ENCODE results near the gene ARHGAP9.
"Not testable (repeated sequence)": the region's sequence is repeated elsewhere in the genome, so short reads cannot be mapped to it uniquely, and the experiment has no call there.

ARHGAP9 gene

GRCh38 chr12:57456145-57456700 lies 23.4 kb downstream of the ARHGAP9 start:
- no peak for DNase-seq

- no peak for DNase-seq
These were observed 24.1 kb downstream of the ARHGAP9 start for GRCh38 chr12:57455374-57456144.

DNA sequence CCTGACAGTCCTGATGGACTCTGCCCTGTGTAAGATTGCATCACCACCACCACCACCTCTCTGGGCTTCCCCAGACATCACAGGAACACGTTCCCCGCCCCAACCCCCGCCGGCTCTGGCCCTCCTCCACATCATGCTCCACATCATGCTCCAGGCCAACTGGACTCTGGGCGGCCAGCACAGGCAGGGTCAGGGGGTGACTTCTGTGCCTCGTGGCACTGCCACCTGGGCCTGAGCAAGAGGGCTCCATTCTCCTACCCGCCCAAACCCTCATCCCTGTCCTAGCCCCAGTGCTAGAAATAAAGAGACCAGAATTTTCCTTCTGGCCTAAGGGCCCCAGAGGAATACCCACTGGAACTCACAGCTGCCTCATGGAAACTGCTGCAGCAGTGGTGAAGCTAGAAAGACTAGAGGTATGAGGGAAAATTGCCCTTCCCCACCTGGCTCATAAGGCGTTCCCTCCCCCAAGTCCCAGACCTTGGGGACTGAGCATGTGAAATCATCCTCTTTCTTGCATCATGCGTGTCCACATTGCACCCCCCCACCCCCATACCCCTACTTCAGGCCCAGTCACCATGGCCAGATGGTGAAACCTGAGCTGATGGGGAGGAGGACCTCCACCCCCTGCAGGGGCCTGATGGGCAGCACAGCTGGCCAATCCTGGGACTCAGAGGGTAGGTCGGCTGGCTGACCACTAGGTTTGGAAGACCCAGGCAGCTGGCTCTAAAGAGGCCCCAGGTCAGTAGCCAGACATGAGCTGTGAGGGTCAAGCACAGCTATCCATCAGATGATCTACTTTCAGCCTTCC lies 24.9 kb downstream of the ARHGAP9 start, which contains the start of gene INHBE:
Gene INHBE, plus strand, starts transcription at position 742 of the 808 bp plus-strand sequence. CDS start 230 bp downstream, outside the sequence.
- no peak for DNase-seq

DNA sequence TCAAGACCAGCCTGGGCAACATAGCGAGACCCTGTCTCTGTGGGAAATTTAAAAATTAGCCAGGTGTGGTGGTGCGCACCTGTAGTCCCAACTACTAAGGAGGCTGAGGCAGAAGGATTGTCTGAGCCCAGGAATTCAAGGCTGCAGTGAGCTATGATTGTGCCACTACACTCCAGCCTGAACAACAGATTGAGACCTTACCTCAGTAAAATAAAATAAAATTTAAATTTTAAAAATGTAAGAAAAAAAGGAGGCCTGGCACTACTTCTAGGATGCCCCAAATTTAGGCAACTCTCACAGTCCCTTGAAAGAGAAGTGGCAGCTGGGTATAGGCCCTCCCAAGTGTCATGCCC lies 25.5 kb downstream of the ARHGAP9 start:
- no peak for DNase-seq

DNA sequence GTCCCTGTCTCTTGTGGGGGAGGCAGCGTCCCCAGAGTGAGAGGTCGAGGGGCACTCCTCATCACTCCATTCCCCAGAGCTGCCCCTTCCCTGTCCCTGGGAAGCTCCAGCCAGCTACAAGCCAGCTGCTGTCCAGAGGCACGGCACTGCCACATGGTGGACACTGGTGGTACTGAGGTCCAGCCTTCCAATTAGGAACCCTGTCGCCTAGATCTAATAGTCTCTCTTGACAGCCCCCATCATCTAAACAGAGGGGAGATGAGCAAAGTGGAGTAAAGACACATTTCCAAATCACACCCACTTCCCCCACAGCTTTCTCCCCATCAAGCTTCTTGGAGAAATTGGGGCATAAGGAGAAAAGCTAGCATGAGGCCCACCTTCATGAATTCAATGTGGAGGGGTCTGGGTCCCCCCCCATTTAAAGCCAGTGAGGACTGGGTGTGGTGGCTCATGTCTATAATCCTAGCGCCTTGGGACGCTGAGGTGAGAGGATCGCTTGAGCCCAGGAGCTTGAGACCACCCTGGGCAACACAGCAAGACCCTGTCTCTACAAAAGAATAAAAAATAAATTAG lies 26.6 kb downstream of the ARHGAP9 start:
- no peak for DNase-seq

- DNase-seq = no peak
These were observed 27.3 kb downstream of the ARHGAP9 start for GRCh38 chr12:57452181-57452936.

- DNase-seq = no peak
These were observed 28.4 kb downstream of the ARHGAP9 start for GRCh38 chr12:57451233-57451778.

DNA sequence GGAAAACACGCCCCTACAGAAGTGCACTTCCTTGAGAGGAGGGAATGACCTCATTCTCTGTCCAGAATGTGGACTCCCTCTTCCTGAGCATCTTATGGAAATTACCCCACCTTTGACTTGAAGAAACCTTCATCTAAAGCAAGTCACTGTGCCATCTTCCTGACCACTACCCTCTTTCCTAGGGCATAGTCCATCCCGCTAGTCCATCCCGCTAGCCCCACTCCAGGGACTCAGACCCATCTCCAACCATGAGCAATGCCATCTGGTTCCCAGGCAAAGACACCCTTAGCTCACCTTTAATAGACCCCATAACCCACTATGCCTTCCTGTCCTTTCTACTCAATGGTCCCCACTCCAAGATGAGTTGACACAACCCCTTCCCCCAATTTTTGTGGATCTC lies 29.6 kb downstream of the ARHGAP9 start:
- no peak for DNase-seq

GRCh38 chr12:57449375-57449774 lies 30.3 kb downstream of the ARHGAP9 start:
- no peak for DNase-seq

DNA sequence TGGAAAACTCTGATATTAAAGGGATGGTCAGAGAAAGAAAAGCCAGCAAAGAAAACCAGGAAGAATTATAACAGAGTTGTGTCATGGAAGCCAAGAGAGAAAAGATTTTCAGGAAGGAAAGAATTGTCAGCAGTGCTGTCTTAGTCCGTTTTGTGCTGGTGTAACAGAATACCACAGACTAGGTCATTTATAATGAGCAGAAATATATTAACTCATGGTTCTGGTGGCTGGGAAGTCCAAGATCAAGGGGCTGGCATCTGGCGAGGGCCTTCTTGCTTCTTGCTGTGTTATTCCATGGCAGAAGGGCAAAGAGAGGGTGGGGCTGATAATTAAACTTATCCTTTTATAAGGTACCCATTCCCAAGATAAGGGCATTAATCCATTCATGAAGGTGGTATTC lies 31.0 kb downstream of the ARHGAP9 start:
- no peak for DNase-seq

GRCh38 chr12:57446292-57446960 lies 33.2 kb downstream of the ARHGAP9 start:
- DNase-seq = no peak

- DNase-seq = no peak
These were observed 34.9 kb downstream of the ARHGAP9 start for GRCh38 chr12:57444744-57445143.

GRCh38 chr12:57444337-57444736 lies 35.3 kb downstream of the ARHGAP9 start:
- DNase-seq = not testable (repeated sequence)

GRCh38 chr12:57441846-57442427 lies 37.7 kb downstream of the ARHGAP9 start:
- DNase-seq = no peak

DNA sequence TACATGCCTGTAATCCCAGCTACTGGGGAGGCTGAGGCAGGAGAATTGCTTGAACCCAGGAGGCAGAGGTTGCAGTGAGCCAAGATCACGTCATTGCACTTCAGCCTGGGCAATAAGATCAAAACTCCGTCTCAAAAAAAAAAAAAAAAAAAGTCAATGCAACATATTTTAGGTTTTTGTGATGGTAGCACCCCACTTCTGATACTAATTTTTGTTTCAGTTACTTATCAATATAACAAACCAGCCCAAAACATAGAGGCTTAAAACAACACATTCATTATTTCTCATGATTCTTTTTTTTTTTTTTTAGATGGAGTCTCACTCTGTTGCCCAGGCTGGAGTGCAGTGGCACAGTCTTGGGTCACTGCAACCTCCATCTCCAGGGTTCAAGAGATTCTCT lies 38.3 kb downstream of the ARHGAP9 start:
- DNase-seq = not testable (repeated sequence)

- DNase-seq = no peak
These were observed 39.9 kb downstream of the ARHGAP9 start for GRCh38 chr12:57439762-57440266.

DNA sequence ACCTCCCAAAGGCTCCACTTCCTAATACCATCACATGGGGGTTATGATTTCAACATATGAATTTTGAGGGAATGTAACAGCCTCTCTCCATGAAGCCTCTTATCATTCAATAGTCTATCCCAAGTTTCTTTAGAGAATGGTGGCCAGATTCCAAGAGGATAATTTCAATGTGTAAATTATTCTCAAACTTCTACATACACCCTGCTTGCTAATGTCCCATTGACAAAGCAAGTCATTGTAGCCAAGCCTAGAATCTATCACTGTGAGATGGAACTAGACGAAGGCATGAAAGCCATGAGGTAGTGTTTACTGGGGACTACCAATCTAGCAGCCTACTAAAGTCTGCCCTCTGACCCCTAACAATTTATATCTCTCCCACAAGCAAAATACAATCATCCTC lies 41.3 kb downstream of the ARHGAP9 start:
- DNase-seq = no peak

GRCh38 chr12:57435293-57435692 lies 44.4 kb downstream of the ARHGAP9 start:
- DNase-seq = no peak

- DNase-seq = no peak
These were observed 45.0 kb downstream of the ARHGAP9 start, which contains the start of gene INHBC for GRCh38 chr12:57434517-57435223. Gene INHBC, plus strand, starts transcription at chr12:57434784. Its CDS starts 103 bp downstream, at chr12:57434887.

DNA sequence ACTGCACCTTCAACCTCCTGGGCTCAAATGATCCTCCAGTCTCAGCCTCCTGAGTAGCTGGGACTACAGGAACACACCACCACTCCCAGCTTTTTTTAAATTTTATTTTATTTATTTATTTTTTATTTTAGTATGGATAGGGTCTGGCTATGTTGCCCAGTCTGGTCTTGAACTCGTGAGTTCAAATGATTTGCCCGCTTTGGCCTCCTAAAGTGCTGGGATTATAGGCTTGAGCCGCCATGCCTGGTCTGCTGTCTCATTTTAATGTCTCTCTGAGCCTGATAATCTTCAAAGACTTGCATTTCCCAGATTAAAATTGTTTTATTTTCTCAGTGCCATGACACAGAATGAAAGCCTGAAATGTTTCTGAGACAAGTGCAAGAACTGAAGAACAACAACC lies 46.3 kb downstream of the ARHGAP9 start:
- DNase-seq = no peak

Measured in activated T-cell treated with anti-CD3 and anti-CD28 coated beads for 4 hours (primary cell).